Mucosa of rectum (tissue), 2 donors: ENCODE measurements around the gene AXDND1.
"Not testable (repeated sequence)": the region's sequence is repeated elsewhere in the genome, so short reads cannot be mapped to it uniquely, and the experiment has no call there.

Source experiments
- H3K27ac ChIP-seq, 2 donors: one replicate each; pipeline ENCODE4 v1.7.0; 2013; ENCODE audit warnings: inconsistent platforms in 2 of 2, low read depth in 2 of 2, low read length in 2 of 2
- H3K27me3 ChIP-seq, 2 donors: one replicate each; pipeline ENCODE4 v1.7.0; 2013; ENCODE audit warnings: low read length in 2 of 2; ENCODE audit not compliant: control insufficient read depth in 2 of 2, insufficient read depth in 2 of 2
- H3K36me3 ChIP-seq, 2 donors: one replicate each; pipeline ENCODE4 v1.7.0; 2013; ENCODE audit warnings: low read length in 2 of 2; ENCODE audit not compliant: control insufficient read depth in 2 of 2, insufficient read depth in 2 of 2
- H3K4me1 ChIP-seq, 2 donors: one replicate each; pipeline ENCODE4 v1.7.0; 2013; ENCODE audit warnings: low read length in 2 of 2, mild to moderate bottlenecking in 1 of 2; ENCODE audit not compliant: control insufficient read depth in 2 of 2, insufficient read depth in 2 of 2
- H3K4me3 ChIP-seq, 2 donors: one replicate each; pipeline ENCODE4 v1.7.0; 2013; ENCODE audit warnings: low read length in 2 of 2
- H3K9ac ChIP-seq, 2 donors: one replicate each; pipeline ENCODE4 v1.7.0; 2013; ENCODE audit warnings: low read length in 2 of 2, low read depth in 1 of 2, mild to moderate bottlenecking in 1 of 2
- H3K9me3 ChIP-seq, 2 donors: one replicate each; pipeline ENCODE4 v1.7.0; 2013; ENCODE audit warnings: low read length in 2 of 2; ENCODE audit not compliant: control insufficient read depth in 2 of 2
- donor health status: healthy.
- donor health status: Normal muscosa, but diverticular disease.

AXDND1 gene

DNA sequence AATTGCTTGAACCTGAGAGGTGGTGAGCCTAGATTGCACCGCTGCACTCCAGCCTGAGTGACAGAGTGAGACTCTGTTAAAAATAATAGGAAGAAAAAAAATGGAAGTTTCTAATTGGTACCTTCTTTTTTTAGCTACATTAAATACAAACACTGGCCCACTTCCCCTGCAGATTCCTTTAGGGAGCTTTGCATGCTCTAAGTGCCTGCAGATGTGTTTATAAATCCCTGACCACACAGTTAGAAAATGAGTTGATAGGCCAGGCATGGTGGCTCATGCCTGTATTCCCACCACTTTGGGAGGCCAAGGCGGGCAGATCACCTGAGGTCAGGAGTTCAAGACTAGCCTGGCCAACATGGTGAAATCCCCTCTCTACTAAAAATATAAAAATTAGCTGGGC lies 4.1 kb upstream of the AXDND1 start:
- H3K4me3 ChIP-seq, H3K4me1 ChIP-seq, H3K36me3 ChIP-seq, H3K27ac ChIP-seq, H3K27me3 ChIP-seq, H3K9ac ChIP-seq, H3K9me3 ChIP-seq: not testable (repeated sequence)

DNA sequence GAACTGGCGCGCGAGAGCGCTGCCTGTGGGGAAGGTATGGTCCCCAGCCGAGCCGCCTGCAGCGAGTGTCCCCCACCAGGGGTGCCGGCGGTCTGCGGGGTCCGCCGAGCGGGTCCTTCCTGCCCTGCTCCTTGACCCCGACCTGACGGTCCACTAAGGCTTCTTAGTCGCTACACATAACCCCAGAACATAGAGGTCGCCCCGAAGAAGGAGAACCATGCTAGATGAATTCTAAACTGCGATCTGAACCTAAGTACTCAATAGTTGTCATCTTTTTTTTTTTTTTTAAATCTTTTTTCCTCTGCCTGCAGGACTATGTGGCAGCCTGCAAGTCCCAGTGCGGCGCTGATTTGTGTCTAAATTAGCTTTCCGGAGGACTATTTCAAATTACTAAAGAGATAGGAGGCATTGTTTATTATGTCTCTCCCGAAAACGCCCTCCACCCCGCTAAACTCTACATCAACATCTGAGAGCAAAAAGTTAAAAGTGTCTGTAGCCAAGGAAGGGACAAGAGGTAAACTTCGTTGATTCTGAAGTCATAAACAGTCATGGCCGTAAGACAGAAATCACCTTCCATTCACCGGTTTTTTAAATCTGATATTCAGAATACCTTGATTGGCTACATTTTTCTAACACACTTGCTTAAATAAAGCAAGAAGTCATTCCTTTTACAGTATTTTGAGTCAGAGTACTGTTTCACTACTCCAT lies 476 bp downstream of the AXDND1 start:
- H3K36me3 ChIP-seq = no peaks in the 10 kb centered on the region
- H3K27ac ChIP-seq = peak overlapping the region; percentile 89 to 92
- peaks cover 0 to 5% of the 10 kb centered on the region in 2 donors for H3K4me1 ChIP-seq
- H3K27me3 ChIP-seq = no peaks in the 10 kb centered on the region
- peak overlapping the region; percentile 90 to 91 for H3K9ac ChIP-seq
- H3K4me3 ChIP-seq = peak overlapping the region; percentile 89 to 90
- H3K9me3 ChIP-seq = no peaks in the 10 kb centered on the region

DNA sequence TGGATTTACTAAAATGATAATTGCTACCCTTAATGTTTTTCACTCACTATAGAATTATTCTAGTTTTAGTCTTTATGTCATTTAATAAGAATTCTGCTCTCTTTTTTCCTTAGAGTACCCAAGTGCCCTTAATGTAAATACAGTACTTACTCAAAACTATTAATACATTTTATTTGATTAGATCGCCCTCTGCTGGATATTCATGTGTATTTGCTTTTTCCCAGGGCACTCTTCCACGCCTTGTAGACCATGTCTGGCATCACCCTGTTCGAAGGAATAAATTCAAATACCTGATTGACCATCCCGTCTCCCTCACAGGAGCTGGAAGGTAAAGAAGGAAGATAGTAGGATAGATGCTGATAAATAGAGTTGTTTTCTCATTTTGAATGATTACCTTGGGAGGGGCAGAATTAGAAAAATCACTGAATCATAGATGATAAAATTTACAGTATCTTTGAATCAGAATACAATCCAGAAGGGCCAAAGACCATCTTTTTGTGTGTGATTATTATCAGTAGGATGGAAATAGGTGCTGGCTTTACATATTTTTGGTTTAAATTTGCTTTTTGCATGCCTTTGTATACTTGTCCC lies 4.1 kb downstream of the AXDND1 start:
- H3K4me3 ChIP-seq = no peak overlapping the region
- no peaks in the 10 kb centered on the region for H3K9me3 ChIP-seq
- H3K36me3 ChIP-seq = no peaks in the 10 kb centered on the region
- H3K27ac ChIP-seq = no peak overlapping the region
- H3K9ac ChIP-seq = no peak overlapping the region
- H3K4me1 ChIP-seq = peaks cover 0 to 3% of the 10 kb centered on the region in 2 donors
- no peaks in the 10 kb centered on the region for H3K27me3 ChIP-seq

DNA sequence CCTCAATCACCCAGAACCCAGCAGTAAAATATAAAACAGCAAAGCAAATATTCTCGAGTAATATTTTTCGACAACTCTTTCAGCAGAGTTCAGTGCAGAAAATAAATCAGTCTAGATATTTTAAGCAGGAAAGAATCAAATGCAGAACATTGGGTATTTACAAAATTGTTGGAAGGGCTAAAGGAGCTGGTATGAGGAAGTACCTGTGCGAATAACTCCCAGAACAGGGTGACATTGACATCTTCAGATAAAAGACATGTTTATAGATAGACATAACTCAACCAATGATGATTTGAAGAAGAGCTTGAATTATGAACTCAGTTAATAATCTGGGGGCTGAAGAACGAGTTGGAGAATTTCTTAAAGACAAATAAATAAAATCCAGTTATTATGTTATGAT lies 6.4 kb downstream of the AXDND1 start:
- no peaks in the 10 kb centered on the region for H3K9me3 ChIP-seq
- no peaks in the 10 kb centered on the region for H3K4me1 ChIP-seq
- H3K4me3 ChIP-seq = no peak overlapping the region
- H3K36me3 ChIP-seq = no peaks in the 10 kb centered on the region
- H3K27ac ChIP-seq = no peak overlapping the region
- no peak overlapping the region for H3K9ac ChIP-seq
- H3K27me3 ChIP-seq = no peaks in the 10 kb centered on the region

DNA sequence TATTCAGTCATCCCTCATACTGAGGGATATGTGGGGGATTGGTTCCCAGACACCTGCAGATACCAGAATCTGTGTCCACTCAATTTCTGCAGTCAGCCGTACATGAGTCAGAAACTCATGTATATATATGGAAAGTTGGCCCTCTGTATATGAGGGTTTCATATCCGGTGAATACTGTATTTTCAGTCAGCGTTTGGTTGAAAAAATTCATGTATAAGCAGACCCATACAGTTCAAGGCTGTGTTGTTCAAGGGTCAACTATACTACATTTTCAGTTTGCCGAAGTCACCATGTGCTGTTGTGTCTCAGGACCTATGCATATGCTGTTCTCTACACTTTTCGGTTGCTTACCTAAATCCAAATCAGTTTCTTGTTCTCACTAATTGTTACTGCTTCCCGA lies 10.5 kb downstream of the AXDND1 start:
- H3K9me3 ChIP-seq = no peaks in the 10 kb centered on the region
- H3K27ac ChIP-seq = no peak overlapping the region
- no peaks in the 10 kb centered on the region for H3K27me3 ChIP-seq
- H3K36me3 ChIP-seq = no peaks in the 10 kb centered on the region
- no peak overlapping the region for H3K4me3 ChIP-seq
- no peaks in the 10 kb centered on the region for H3K4me1 ChIP-seq
- no peak overlapping the region for H3K9ac ChIP-seq

DNA sequence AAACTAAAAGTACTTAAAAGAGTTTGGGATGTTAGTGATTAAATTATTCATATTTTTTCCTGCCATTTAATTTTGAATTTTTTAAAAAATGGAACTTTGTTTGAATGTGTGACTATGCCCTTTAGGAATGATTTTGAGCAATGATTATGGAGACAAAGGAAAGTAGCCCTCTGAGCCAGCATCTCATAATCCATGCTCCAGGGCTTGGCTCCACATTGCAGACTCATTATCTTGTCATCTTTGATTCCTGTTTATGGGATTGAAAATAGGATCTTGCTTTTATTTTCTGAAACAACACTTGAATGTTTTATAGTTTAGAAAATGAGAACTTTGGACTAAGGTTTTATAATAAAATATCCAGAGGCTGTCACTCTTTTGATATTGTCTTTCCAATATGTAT lies 14.5 kb downstream of the AXDND1 start:
- Histone ChIP-seq H3K9ac (no peak overlapping the region), H3K4me1 (no peaks in the 10 kb centered on the region), H3K27ac (no peak overlapping the region), H3K27me3 (no peaks in the 10 kb centered on the region), H3K4me3 (no peak overlapping the region), H3K9me3 (no peaks in the 10 kb centered on the region), H3K36me3 (no peaks in the 10 kb centered on the region)

DNA sequence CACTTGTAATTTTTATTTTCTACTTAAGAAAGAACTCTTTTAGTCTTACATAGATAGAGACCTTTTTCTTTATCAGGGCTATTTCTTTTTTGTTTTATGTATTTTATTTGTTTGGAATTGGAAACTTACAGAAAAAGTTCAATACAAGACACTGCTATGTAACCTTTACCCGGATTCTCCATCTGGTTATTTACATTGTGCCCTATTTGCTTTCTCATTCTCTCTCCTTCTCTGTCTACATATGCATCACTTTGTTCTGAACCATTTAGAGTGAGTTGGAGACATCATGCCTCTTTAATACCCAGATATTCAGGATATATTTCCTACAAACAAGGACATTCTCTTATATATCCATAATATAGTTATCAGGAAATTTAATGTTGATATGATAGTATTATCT lies 18.3 kb downstream of the AXDND1 start:
- no peak overlapping the region for H3K4me3 ChIP-seq
- H3K4me1 ChIP-seq = no peaks in the 10 kb centered on the region
- no peaks in the 10 kb centered on the region for H3K9me3 ChIP-seq
- H3K36me3 ChIP-seq = no peaks in the 10 kb centered on the region
- no peak overlapping the region for H3K9ac ChIP-seq
- no peak overlapping the region for H3K27ac ChIP-seq
- no peaks in the 10 kb centered on the region for H3K27me3 ChIP-seq

DNA sequence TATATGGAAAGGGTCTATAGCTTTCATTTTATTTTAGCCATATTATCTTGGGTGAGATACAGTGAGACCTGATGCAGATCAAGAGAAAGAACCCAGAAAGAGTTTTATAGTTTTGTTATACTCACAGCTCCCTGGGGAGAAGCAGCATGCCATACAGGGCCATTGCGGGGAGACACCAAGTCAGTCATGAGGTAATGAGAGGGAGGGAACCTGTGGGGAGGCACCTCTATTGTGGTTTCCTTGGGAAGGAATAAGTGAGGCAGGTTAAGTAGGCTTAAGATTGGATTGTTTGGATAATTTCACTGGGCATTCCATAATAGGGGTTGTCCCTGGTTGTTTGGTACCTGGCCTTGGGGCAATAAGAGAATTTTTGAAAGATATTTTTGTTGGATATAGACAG lies 19.7 kb downstream of the AXDND1 start:
- no peaks in the 10 kb centered on the region for H3K36me3 ChIP-seq
- H3K9ac ChIP-seq = no peak overlapping the region
- H3K27ac ChIP-seq = no peak overlapping the region
- no peaks in the 10 kb centered on the region for H3K4me1 ChIP-seq
- H3K4me3 ChIP-seq = no peak overlapping the region
- H3K9me3 ChIP-seq = no peaks in the 10 kb centered on the region
- H3K27me3 ChIP-seq = no peaks in the 10 kb centered on the region

DNA sequence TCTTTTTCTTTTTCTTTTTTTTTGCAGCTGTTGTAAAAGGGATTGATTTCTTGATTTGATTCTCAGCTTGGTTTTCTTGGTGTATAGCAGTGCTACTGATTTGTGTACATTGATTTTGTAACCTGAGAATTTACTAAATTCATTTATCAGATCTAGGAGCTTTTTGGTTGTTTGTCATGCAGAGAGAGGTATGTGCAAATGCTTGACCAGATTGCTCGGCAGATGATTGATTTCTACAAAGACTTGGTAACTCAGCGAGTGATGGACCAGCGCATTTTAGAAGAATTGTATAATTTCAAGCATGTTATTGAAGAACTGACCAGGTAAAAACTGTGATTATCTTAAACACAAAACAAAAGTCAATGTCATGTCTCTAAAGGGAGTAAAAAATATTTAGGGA lies 27.9 kb downstream of the AXDND1 start:
- H3K4me3 ChIP-seq = no peak overlapping the region
- H3K36me3 ChIP-seq = no peaks in the 10 kb centered on the region
- no peak overlapping the region for H3K9ac ChIP-seq
- no peaks in the 10 kb centered on the region for H3K9me3 ChIP-seq
- H3K4me1 ChIP-seq = no peaks in the 10 kb centered on the region
- no peaks in the 10 kb centered on the region for H3K27me3 ChIP-seq
- no peak overlapping the region for H3K27ac ChIP-seq

DNA sequence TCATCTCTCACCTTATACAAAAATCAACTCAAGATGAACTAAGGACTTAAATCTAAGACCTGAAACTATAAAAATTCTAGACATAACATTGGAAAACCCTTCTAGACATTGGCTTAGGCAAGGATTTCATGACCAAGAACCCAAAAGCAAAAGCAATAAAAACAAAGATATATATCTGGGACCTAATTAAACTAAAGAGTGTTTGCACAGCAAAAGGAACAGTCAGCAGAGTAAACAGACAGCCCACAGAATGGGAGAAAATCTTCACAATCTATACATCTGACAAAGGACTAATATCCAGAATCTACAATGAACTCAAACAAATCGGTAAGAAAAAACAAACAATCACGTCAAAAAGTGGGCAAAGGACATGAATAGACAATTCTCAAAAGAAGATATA lies 33.6 kb downstream of the AXDND1 start:
- not testable (repeated sequence) for H3K36me3 ChIP-seq, H3K9ac ChIP-seq, H3K27me3 ChIP-seq, H3K4me3 ChIP-seq, H3K9me3 ChIP-seq, H3K27ac ChIP-seq, H3K4me1 ChIP-seq
